CD14-positive monocyte (primary cell): ENCODE results near the gene PHACTR4. TPM values are rescaled to one million over a fixed set of nuclear protein-coding genes. Genes with fewer than 3 reads are reported as not detected.

Experiments used
- DNase-seq, 3 donors: peaks; one replicate each; pipeline ENCODE4 v3.0.0-alpha.2; 2011 to 2022
- H2AFZ ChIP-seq: 2 replicates; pipeline ENCODE4 v1.6.0; 2012; ENCODE audit warnings: mild to moderate bottlenecking, low read depth, low read length, inconsistent platforms; ENCODE audit not compliant: insufficient read depth, poor library complexity, severe bottlenecking
- H3K27ac ChIP-seq, 2 donors: 1 replicate in 1 of 2; 2 replicates in 1 of 2; pipeline ENCODE4 v1.5.1; 2012 to 2013; ENCODE audit warnings: low read length in 2 of 2, control low read depth in 1 of 2, inconsistent platforms in 1 of 2, low read depth in 1 of 2, mild to moderate bottlenecking in 1 of 2
- H3K27me3 ChIP-seq, 2 donors: one replicate each; pipeline versions ENCODE4 v1.6.0 to v1.6.1; 2011 to 2013; ENCODE audit warnings: low read length in 2 of 2; ENCODE audit not compliant: control insufficient read depth in 2 of 2, insufficient read depth in 2 of 2
- H3K36me3 ChIP-seq, 2 donors: replicated peaks in 1 of 2; 1 replicate in 1 of 2; 2 replicates in 1 of 2; pipeline versions ENCODE4 v1.5.1 to v1.6.1; 2012 to 2013; ENCODE audit warnings: low read length in 2 of 2, control low read depth in 1 of 2, inconsistent platforms in 1 of 2, mild to moderate bottlenecking in 1 of 2; ENCODE audit not compliant: insufficient read depth in 2 of 2, control insufficient read depth in 1 of 2
- H3K4me1 ChIP-seq, 2 donors: 1 replicate in 1 of 2; 2 replicates in 1 of 2; pipeline versions ENCODE4 v1.5.1 to v1.6.1; 2012 to 2013; ENCODE audit warnings: low read length in 2 of 2, control low read depth in 1 of 2, inconsistent platforms in 1 of 2, mild to moderate bottlenecking in 1 of 2, moderate library complexity in 1 of 2; ENCODE audit not compliant: insufficient read depth in 2 of 2, control insufficient read depth in 1 of 2
- H3K4me2 ChIP-seq: replicated peaks from 2 replicates; pipeline ENCODE3; 2012; ENCODE audit warnings: low read length, moderate library complexity, mild to moderate bottlenecking; ENCODE audit not compliant: poor library complexity, severe bottlenecking; ENCODE audit errors: extremely low read depth
- H3K4me3 ChIP-seq, 3 experiments: fragments of 200-600 bp in 1 of 3; sonication (generic) in 1 of 3; replicated peaks in 1 of 3; 1 replicate in 2 of 3; 2 replicates in 1 of 3; pipeline ENCODE4 v1.5.1; 2011 to 2013; ENCODE audit warnings: low read length in 3 of 3, mild to moderate bottlenecking in 3 of 3, control low read depth in 2 of 3, low read depth in 2 of 3, inconsistent platforms in 1 of 3, moderate library complexity in 1 of 3
- H3K79me2 ChIP-seq: 2 replicates; pipeline ENCODE4 v1.6.0; 2012; ENCODE audit warnings: mild to moderate bottlenecking, control low read depth, inconsistent platforms, low read length, moderate library complexity; ENCODE audit not compliant: insufficient read depth
- H3K9ac ChIP-seq: 2 replicates; pipeline ENCODE4 v1.6.0; 2017; ENCODE audit warnings: low read length, mild to moderate bottlenecking; ENCODE audit not compliant: insufficient read depth, poor library complexity, severe bottlenecking
- H3K9me3 ChIP-seq, 2 donors: replicated peaks in 1 of 2; 1 replicate in 1 of 2; 2 replicates in 1 of 2; pipeline versions ENCODE4 v1.5.1 to v1.6.1; 2012 to 2013; ENCODE audit warnings: low read length in 2 of 2, control low read depth in 1 of 2; ENCODE audit not compliant: control insufficient read depth in 1 of 2, insufficient read depth in 1 of 2
- H4K20me1 ChIP-seq: 2 replicates; pipeline ENCODE4 v1.6.0; 2012; ENCODE audit warnings: mild to moderate bottlenecking, low read length, control low read depth, moderate library complexity; ENCODE audit not compliant: insufficient read depth
- H3K27ac Mint-ChIP-seq, 7 donors: one replicate each; pipeline ENCODE4 v1.8.0; 2020; ENCODE audit warnings: mild to moderate bottlenecking in 7 of 7, mixed read lengths in 7 of 7, moderate library complexity in 6 of 7, inconsistent platforms in 2 of 7
- H3K27me3 Mint-ChIP-seq, 3 donors: one replicate each; pipeline ENCODE4 v1.8.0; 2021 to 2022; ENCODE audit warnings: low read depth in 3 of 3, mild to moderate bottlenecking in 3 of 3, mixed read lengths in 3 of 3, moderate library complexity in 3 of 3, inconsistent platforms in 1 of 3
- H3K36me3 Mint-ChIP-seq, 2 donors: one replicate each; pipeline ENCODE4 v1.8.0; 2020; ENCODE audit warnings: mixed read lengths in 2 of 2, inconsistent platforms in 1 of 2, mild to moderate bottlenecking in 1 of 2
- H3K4me1 Mint-ChIP-seq: one replicate; pipeline ENCODE4 v1.8.0; 2020; ENCODE audit warnings: mild to moderate bottlenecking, mixed read lengths
- H3K4me3 Mint-ChIP-seq, 2 donors: one replicate each; pipeline ENCODE4 v1.8.0; 2020; ENCODE audit warnings: mild to moderate bottlenecking in 2 of 2, mixed read lengths in 2 of 2, moderate library complexity in 1 of 2
- H3K9me3 Mint-ChIP-seq, 7 donors: one replicate each; pipeline ENCODE4 v1.8.0; 2020 to 2022; ENCODE audit warnings: mixed read lengths in 7 of 7, mild to moderate bottlenecking in 6 of 7, moderate library complexity in 6 of 7, inconsistent platforms in 2 of 7
- WGBS: methylation state at CpG from one replicate; pipeline ENCODE4 v1.1.5; 2013; ENCODE audit warnings: missing lambda C conversion rate; ENCODE audit not compliant: insufficient coverage; 5-methylcytosine and 5-hydroxymethylcytosine counted together
- intact Hi-C, 2 donors: fragments of 100-400 bp; cut with micrococcal nuclease; formaldehyde crosslinking; loops; one replicate each; pipeline versions ENCODE4 v1.15.0 to v1.15.1; 2023
- polyA plus RNA-seq, 3 donors: library from polyadenylated mRNA; depleted of rRNA in 1 of 3; unstranded in 2 of 3; stranded (reverse) in 1 of 3; fragments of 300-500 nt in 2 of 3; fragments of >200 nt in 1 of 3; fragmentation: Illumina TruSeq in 2 of 3; gene quantifications; 1 replicate in 2 of 3; 2 replicates in 1 of 3; pipeline ENCODE4 v1.2.3, GENCODE V29; 2012 to 2021
- TF ChIP-seq, protein P1 (sequence below): fragments of 200-600 bp; IDR thresholded peaks from one replicate; pipeline ENCODE4 v1.8.0; 2022; ENCODE audit warnings: antibody characterized with exemption, mild to moderate bottlenecking

The PHACTR4 gene
- polyA plus RNA-seq, 3 donors, result 2.9 to 9.7 (median 2.9) TPM

DNA sequence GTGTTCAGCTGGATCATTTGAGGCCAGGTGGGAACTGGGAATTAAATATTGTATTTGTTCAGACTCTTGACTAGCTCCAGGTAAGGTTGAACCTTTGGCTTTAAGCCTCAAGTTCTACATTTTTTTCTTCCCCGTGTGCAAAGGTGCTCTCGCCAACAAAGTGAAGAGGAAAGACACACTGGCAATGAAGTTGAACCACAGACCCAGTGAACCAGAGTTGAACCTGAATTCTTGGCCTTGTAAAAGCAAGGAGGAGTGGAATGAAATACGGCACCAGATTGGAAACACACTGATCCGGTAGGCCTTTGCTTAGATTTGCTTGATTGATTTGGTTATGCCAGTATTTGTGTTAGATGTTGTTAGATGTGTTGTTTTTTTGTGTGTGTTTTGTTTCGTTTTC is 110.8 kb downstream of the PHACTR4 start:
- H3K27me3 Mint-ChIP-seq, result peaks cover 0 to 2% (median 0%) of the 10 kb centered on the region in 3 donors
- DNase-seq, result no peak
- no peak overlapping the region for H3K9ac ChIP-seq
- no peak overlapping the region for H3K27ac ChIP-seq
- H3K36me3 ChIP-seq, result peaks cover 59 to 86% of the 10 kb centered on the region in 2 donors
- H3K36me3 Mint-ChIP-seq, result peaks cover 60 to 82% of the 10 kb centered on the region in 2 donors
- no peaks in the 10 kb centered on the region for H3K79me2 ChIP-seq
- intact Hi-C loops, result no loop called here
- no peak overlapping the region for H3K4me3 Mint-ChIP-seq
- no peak overlapping the region for H3K4me2 ChIP-seq
- H3K27ac Mint-ChIP-seq, result no peak overlapping the region
- H4K20me1 ChIP-seq, result no peaks in the 10 kb centered on the region
- H2AFZ ChIP-seq, result no peak overlapping the region
- no peaks in the 10 kb centered on the region for H3K9me3 ChIP-seq
- no peak overlapping the region for H3K4me3 ChIP-seq
- 93% methylated on average over 4 of the region's 5 CpGs for WGBS
- no peaks in the 10 kb centered on the region for H3K27me3 ChIP-seq
- H3K9me3 Mint-ChIP-seq, result peaks cover 0 to 3% (median 0%) of the 10 kb centered on the region in 7 donors
- H3K4me1 Mint-ChIP-seq, result no peaks in the 10 kb centered on the region
- no peaks in the 10 kb centered on the region for H3K4me1 ChIP-seq
- TF ChIP-seq, protein P1, sequence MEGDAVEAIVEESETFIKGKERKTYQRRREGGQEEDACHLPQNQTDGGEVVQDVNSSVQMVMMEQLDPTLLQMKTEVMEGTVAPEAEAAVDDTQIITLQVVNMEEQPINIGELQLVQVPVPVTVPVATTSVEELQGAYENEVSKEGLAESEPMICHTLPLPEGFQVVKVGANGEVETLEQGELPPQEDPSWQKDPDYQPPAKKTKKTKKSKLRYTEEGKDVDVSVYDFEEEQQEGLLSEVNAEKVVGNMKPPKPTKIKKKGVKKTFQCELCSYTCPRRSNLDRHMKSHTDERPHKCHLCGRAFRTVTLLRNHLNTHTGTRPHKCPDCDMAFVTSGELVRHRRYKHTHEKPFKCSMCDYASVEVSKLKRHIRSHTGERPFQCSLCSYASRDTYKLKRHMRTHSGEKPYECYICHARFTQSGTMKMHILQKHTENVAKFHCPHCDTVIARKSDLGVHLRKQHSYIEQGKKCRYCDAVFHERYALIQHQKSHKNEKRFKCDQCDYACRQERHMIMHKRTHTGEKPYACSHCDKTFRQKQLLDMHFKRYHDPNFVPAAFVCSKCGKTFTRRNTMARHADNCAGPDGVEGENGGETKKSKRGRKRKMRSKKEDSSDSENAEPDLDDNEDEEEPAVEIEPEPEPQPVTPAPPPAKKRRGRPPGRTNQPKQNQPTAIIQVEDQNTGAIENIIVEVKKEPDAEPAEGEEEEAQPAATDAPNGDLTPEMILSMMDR, result no peak

DNA sequence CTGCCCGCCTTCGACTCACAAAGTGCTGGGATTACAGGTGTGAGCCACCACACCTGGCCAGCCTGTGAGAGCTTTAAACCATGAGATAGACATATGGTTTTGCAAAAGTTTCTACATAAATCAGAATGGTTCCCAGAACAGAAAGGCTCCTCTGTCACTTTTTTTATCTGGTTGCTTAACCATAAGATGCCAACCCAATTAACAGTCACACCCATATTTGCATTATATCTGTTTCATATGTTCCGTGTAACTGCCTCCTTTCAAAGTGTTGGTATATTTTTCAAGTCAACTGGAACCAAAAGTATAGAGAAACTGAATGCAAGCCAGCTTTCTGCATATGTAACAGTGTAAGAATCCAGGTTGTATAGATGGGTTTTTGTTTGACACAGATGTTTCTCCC is 112.6 kb downstream of the PHACTR4 start:
- Histone ChIP-seq H3K9me3 (no peaks in the 10 kb centered on the region), H3K4me3 (no peak overlapping the region), H4K20me1 (no peaks in the 10 kb centered on the region), H3K27ac (no peak overlapping the region), H2AFZ (no peak overlapping the region), H3K4me2 (no peak overlapping the region), H3K9ac (no peak overlapping the region), H3K4me1 (no peaks in the 10 kb centered on the region), H3K36me3 (peaks cover 57 to 83% of the 10 kb centered on the region in 2 donors), H3K79me2 (no peaks in the 10 kb centered on the region), H3K27me3 (no peaks in the 10 kb centered on the region)
- intact Hi-C loops, result no loop called here
- H3K27ac Mint-ChIP-seq, result no peak overlapping the region
- DNase-seq, result no peak
- H3K4me3 Mint-ChIP-seq, result no peak overlapping the region
- whole genome bisulfite sequencing, result 100% methylated on average over 2 of the region's 3 CpGs
- H3K36me3 Mint-ChIP-seq, result peaks cover 51 to 84% of the 10 kb centered on the region in 2 donors
- H3K9me3 Mint-ChIP-seq, result no peaks in the 10 kb centered on the region
- H3K4me1 Mint-ChIP-seq, result no peaks in the 10 kb centered on the region
- H3K27me3 Mint-ChIP-seq, result peaks cover 0 to 2% (median 0%) of the 10 kb centered on the region in 3 donors
- TF ChIP-seq, protein P1, result no peak
